Fibroblast of mammary gland (primary cell): ENCODE measurements around the gene BPIFA1.

ENCODE experiments used
- DNase-seq: peaks from one replicate; pipeline ENCODE4 v3.0.0-alpha.2; 2010; ENCODE audit warnings: low read depth
- H3K4me3 ChIP-seq: 2 replicates; pipeline ENCODE4 v1.5.1; 2011; ENCODE audit warnings: low read depth, mild to moderate bottlenecking, low read length, moderate library complexity; ENCODE audit not compliant: control insufficient read depth
- CTCF ChIP-seq: conservative IDR thresholded peaks from 2 replicates; pipeline ENCODE4 v1.5.1; 2011; ENCODE audit warnings: low read depth, low read length, inconsistent platforms; ENCODE audit not compliant: control insufficient read depth, insufficient read depth

Gene BPIFA1

DNA sequence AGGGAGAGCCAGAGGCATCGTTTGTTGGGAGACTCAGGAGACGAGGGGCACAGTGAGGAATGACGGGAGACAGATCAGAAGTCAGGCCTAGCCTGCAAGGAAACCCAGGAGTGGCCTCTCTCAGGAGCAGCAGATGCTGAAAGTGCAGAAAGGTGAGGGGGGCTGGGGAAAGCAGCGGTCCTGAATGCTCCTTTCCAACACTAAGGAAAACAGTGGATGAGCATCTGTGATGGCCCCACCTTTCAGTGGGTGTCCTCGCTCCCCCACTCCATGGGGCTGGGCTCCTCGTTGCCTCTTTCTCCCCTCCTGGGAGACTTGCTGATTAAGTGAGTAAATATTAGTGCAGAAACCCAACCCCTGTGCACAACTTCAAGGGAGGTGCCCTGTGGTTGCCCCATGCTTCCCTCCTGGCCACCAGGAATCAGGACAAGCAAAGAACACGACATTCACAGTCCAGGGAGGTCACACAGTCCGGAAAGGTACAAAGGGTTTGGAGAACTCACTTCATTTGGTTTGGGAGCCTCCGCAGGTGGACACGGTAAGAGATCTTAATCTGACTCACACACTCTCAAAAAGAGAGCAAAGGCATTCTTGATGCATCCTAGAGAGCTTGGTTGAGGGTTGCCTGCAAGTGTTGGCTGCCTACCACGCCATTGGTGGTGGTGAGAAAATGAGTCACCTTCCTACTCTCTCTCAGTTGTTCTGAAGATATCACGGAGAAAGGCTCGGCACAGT is 37.5 kb downstream of the BPIFA1 start:
- DNase-seq = no peak
- no peak for TF ChIP-seq CTCF

DNA sequence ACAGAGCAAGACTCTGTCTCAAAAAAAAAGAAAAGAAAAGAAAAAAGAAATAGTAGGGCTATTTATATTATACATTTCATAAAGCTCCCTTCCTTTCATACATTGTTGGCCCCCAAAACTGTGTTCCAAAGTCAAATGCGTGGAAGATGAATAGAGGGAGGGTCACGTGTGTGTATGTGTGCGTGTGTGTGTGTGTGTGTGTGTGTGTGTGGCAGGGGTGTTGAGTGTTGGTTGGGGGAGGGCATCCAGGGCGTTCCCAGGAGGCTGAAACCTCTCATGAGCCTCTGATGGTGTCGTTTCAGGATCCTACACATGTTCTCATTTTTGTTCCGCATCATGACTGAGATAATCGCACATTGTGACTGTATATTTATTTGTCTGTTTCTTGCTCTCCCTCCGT is 39.4 kb downstream of the BPIFA1 start:
- no peak for TF ChIP-seq CTCF

More for the DNA sequence above, 37.5 kb downstream of the BPIFA1 start:
- H3K4me3 ChIP-seq = no peak overlapping the region

DNA sequence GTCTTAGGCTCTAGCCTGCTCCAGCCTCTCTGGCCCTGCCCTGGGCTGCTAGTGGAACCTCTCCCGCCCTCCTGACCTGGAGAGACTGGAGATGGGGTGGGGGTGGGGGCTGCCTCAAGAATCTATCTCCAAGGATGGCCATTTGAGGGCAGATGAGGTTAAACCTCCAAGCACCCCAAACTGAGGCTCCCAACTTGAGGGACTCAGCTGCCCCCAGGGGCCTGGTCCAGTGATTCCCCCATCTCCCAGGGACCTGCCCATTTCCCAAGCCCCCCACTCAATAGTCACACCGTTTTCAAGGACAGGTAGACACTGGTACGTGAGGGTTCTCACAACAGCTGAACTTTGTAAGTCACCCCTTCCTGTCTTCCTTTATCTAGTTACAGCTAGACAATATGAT is 40.1 kb downstream of the BPIFA1 start:
- no peak for DNase-seq
- no peak for TF ChIP-seq CTCF
- no peak overlapping the region for H3K4me3 ChIP-seq

More for the DNA sequence above, 39.4 kb downstream of the BPIFA1 start:
- H3K4me3 ChIP-seq = no peak overlapping the region
- DNase-seq = no peak

DNA sequence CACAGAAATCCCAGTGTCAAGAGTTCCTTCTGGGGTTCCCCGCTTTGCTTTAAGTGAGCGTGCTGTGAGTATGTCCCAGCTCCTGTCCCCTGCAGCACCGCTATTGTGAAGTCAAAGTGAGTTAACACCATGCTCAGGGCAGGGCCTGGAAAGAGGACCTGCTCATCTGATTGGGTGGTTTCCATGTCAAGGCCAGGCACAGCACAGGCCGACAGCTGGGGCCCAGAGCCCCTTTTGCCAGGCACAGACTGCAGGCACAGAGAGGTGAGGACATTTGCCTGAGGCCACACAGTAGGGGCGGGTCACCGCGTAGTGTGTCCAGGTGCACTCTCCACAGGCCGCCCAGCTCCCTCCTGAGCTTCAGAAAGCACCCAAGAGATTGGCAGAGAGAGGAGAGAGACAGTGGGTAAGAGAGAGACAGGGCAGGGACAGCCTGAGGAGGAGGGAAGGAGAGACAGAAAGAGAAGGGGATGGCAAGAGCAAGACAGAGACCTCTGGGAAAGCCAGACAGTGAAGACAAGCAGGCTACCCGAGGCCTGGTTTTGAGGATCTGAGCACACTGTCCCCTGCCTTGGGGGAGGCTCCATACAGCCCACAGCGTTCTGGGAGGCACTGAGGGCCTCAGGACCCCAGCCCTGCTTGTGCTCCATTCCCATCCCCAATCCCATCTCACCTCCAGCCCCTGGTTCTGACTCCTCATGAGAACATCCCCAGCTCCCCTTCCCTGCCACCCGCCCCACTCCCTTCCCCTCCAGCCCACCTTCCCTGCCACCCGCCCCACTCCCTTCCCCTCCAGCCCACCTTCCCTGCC is 40.7 kb downstream of the BPIFA1 start:
- H3K4me3 ChIP-seq = no peak overlapping the region
- DNase-seq = no peak
- no peak for TF ChIP-seq CTCF

- no peak overlapping the region for H3K4me3 ChIP-seq
- DNase-seq = no peak
- TF ChIP-seq CTCF = no peak
Observed at GRCh38 chr20:33277471-33278441, 42.0 kb downstream of the BPIFA1 start.

DNA sequence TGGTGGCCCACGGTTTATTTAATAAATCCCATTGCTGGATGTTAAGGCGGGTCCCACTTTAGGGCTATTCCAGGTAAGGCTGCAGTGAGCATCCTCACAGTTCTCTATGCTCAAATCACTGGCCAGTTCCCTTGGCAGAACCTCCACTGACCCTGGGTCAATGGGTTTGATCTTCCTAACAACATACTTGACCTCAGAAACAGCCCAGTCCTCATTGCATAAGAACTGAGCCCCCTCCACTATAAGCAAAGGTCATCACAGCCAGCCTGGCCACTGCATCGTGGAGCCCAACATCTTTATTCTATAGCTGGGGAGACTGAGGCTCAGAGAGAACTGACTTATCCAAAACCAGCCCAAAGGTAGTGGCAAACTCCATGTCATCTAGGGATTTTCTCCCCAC is 42.9 kb downstream of the BPIFA1 start:
- TF ChIP-seq CTCF = no peak
- no peak for DNase-seq
- H3K4me3 ChIP-seq = no peak overlapping the region
